ENCODE data around the gene SIRT2.

The SIRT2 gene

DNA sequence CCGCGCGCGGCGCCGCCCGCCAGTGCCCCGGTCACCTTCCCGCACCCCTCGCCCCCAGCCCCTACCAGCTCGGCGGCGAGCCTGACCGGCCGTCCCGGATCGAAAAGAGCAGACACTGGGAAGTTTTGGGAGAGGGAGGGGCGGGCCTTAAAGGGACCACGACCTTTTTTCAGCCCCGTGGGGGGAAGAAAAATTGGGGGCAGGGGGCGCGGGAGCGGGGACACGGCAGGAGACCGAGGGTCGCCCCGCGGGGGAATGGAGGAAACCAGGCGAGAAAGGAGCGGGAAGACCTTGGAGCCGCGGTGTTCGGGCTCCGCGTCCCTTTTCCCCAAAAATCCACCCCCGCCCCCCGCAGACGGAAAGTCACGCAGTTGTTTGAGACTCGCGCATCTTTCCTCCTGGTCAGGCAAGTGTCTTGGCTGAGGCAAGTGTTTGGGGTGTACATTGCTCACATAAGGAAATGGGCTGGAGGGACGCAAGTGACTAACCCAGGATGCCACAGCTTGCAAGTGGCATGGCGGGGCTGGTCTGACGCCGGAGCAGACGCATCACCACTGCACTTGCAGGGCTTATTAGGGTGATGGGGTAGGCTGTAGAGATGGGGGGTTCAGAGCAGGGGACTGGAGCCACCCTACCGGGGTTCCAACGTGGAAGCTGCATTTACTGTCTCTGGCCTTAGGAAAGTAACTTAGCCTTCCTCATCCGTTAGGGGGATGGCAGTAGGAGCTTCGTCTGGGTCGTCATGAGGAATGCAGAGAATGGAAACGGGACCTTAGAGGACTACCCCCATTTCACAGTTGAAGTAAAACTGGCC lies 47.0 kb downstream of the SIRT2 start:
- peak; percentile 69 for DNase-seq
- in situ Hi-C loops (cut with HindIII; ENCODE audit: low pct_ligation_motif_present, low pct_unique_long_range_greater_than_20kb, low sequenced_read_pairs), result no loop called here

DNA sequence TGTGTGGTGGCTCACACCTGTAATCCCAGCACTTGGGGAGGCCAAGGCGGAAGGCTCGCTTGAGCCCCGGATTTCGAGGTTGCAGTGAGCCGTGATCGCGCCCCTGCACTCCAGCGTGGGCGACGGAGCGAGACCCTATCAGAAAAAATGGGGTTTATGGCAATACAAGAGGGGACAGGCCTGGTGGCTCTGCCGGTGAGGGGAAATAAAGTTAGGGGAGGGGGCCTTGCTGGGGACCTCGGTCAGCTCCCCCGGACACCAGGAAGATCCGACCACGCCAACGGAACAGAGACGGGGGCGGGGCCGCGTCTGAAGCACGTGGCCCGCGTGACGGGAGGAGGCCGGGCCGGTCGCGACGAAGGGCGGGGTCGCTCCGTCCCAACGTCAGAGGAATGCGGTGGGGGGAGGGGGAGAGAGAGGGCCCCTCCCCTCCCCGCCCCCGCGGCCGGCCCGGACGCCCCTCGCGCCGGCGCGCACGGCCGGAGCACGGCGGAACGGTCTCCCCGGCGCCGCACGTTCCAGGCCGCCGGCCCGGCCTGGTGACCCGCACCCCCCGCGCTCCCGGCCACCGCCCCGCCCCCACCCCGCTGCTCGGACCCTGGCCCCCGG lies 47.7 kb downstream of the SIRT2 start:
- in situ Hi-C loops (cut with HindIII; ENCODE audit: low pct_ligation_motif_present, low pct_unique_long_range_greater_than_20kb, low sequenced_read_pairs), result no loop called here

DNA sequence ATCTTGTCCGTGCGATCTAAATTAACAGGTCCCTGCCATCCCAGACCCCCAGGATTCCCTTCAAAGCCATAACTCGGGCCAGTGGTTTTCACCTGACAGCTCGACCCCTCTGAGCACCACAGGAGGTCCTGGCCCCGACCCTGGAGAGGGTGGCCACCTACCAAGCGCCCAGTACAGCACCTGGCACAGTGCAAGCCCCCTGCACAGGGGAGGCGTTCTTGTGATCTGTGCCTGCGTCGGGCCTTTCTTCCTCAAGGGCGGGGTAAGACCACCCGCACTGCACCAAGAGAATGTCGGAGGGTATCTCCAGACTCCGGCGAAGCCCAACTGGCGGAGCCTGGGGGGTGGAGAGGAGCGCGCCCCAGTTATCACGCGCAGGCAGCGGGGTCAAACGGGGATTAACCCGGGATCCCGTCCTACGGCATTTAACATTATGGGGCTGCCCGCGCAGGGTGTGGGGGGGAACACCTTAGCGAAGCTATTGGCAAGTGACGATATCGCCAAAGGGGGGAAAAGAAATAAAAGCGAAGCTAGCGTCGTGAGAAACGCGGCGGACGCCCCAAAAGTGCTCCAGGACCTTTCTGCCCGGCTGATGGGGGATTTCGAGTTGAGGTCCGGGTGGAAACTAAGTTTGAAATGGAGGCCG lies 48.3 kb downstream of the SIRT2 start:
- no peak for DNase-seq
- in situ Hi-C loops (cut with HindIII; ENCODE audit: low pct_ligation_motif_present, low pct_unique_long_range_greater_than_20kb, low sequenced_read_pairs), result no loop called here

More for the DNA sequence above, 47.7 kb downstream of the SIRT2 start:
- peak; percentile 90 for DNase-seq

DNA sequence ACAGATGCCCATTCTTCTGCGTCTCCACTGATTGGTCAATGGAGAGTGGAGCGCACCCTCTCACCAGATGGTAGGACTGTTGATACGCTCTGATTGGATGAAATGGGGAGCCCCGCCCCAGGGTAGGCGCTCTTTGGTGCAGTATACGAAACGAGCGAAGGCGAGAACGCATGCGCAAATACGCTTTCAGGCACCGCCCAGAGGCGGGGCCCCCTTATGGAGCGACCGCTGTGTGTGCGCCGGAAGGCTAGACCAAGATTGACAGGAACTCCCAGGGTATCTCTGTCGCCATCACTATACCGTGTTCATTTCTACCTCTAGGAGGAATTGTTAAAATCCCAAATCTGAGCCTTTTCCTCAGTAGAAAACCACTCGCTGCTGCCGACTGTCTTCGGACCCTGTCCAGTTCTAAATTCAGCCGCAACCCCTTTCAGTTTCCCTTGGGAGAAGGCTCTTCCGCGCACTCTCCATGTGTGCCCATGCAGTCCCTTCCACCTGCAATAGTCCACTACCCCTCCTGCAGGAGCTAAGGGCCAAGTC lies 48.9 kb downstream of the SIRT2 start:
- peak; percentile 99 for DNase-seq
- in situ Hi-C loops (cut with HindIII; ENCODE audit: low pct_ligation_motif_present, low pct_unique_long_range_greater_than_20kb, low sequenced_read_pairs), result no loop called here

DNA sequence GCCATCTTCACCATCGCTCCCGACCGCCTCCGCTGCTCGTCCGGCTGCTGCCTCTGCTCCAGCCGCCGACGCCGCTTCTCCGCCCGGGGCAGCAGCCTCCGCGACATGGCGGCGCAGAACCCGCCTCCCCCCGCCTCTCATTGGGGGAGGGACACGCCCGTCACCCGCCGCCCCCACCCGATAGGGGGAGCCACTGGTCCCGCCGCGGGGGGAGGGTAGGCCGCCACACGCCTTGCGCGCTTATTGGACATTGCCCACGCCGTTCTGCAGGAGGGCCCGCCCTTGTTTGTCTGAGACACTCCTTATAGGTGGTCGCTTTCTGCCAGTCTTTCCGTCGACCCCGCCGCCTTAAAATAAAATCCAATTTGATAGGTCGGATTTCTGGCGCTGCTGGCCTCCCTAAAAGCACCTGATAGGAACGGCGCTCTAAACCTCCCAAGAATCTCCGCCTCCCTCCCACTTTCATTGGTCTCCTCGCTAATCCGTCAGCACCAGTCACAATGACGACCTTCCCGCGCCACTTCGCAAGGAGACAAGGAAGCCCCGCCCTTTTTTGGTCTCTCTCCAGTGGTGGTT lies 49.5 kb downstream of the SIRT2 start, which contains the start of gene HNRNPL:
HNRNPL (minus strand) TSS at position 127 of the 576 bp plus-strand sequence; CDS start at position 107, 20 bp downstream.
- no peak for DNase-seq
- in situ Hi-C loops (cut with HindIII; ENCODE audit: low pct_ligation_motif_present, low pct_unique_long_range_greater_than_20kb, low sequenced_read_pairs), result no loop called here

DNA sequence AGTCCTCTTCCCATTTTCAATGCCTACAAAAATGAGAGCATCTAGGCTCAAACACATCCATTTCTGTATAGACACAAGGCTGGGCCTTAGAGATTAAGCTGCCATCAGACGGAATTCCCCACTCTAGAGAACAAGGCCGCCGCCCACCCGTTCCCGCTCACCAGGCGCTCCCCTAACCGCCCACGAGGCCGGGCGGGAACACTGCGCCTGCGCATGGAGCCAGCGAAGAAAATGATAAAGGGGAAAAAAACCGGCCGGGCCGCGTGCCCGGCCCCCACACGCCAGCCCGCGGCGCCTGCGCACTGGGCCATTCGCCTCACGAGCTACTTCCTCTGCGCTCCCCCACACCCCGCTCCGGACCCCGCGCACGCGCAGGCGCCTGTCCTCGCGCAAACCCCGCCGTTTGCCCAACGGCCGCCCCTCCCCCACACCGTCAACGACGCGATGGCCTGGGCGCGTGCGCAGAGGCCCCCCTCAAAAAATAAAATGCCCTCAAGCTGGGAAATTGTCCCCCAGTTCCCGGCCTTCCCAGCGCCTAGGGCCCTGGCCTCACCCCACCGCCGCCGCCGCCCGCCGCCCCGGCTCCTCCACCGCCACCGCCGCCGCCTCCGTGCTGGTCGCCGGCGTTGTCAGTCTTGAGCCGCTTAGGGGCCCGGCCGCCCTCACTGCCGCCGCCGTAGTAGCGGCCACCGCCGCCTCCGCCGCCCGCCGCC lies 50.1 kb downstream of the SIRT2 start:
- DNase-seq, result peak; percentile 94
- in situ Hi-C loops (cut with HindIII; ENCODE audit: low pct_ligation_motif_present, low pct_unique_long_range_greater_than_20kb, low sequenced_read_pairs), result no loop called here

DNA sequence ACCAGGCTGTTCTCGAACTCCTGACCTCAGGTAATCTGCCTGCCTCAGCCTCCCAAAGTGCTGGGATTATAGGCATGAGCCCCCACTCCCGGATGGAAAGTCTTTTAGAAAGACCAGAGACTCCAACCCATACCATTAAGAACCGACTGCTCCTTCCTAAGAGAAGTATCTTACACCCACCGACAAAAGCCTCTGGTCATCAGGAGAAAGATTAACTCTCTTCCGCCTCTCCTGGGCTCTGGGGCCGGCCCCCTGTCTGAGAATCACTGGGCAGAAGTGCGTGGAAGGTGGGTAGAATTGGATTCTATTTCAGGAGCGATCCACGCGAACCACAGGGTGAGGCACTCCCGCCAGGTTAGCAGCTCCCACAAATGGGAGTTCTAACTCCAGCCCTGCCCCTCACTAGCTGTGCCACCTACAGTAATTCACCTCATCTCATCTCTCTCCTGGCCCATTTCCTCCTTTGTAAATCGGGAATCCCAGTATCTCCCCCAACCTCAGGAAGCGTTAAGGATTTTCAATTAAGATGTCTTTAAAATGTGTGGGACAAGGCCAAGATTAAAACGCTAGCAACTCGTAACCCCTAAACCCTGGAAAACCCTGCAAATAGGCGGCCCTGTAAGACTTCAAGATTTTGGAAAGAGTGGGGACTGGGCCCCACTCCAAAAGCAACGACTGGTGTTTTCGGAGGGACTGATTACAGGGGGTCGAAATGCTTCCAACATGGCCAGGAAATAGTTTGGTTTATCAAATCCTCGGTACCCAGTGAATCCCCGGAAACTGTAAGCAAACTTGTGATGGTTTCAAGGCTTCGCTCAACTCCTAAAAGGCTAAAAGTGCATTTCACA lies 50.9 kb downstream of the SIRT2 start:
- DNase-seq, result peak; percentile 18

DNA sequence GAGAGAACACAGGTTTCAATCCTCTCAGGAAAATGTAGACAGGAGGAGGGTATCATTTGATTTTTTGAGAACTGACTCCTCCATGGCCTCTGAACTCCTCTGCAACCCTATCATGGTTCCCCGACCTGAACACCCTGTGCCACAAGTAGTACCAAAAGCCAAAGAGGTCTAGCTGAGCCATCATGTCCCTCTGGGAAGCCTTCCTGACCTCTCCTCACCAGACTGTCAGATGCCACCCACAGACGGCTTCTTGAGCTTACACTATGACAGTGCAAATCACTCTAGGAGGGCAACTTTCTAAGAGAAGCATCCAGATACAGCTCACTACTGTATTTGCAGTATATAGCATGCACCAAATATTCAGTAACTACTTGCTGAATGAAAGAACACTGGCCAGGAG lies 53.3 kb downstream of the SIRT2 start:
- no peak for DNase-seq
- in situ Hi-C loops (cut with HindIII; ENCODE audit: low pct_ligation_motif_present, low pct_unique_long_range_greater_than_20kb, low sequenced_read_pairs), result no loop called here

More for the DNA sequence above, 50.9 kb downstream of the SIRT2 start:
- in situ Hi-C loops (cut with HindIII; ENCODE audit: low pct_ligation_motif_present, low pct_unique_long_range_greater_than_20kb, low sequenced_read_pairs), result no loop called here

DNA sequence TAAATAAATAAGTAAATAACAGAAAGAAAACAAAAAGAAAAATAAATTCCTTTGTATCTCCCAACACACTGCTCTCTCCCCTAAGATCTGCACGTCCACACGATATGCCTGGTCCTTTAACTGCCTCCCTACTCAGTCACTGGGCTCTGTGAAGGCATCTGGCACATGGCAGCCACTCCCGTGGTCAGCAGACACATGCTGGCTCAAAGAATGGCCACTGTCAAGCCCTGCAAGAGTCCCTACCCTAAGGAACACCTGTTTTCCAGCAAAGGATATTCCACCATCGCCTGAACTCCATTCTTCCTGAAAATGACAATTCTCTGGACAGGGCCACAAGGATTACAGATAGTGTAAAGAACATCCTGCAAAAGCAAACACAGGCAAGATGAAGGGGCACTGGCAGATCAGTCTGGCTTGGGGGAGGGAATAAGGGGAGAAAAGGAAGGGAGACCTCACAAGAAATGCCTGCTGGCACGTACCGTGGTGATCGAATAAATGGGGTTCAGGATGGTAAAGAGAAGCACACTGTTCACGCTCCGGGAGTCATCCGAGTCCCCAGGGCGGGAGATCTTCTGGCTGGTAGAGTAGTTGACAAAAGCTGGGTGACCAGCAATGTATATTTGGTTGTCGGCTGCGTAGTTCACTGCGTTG lies 53.9 kb downstream of the SIRT2 start:
- DNase-seq, result no peak
- in situ Hi-C loops (cut with HindIII; ENCODE audit: low pct_ligation_motif_present, low pct_unique_long_range_greater_than_20kb, low sequenced_read_pairs), result no loop called here

DNA sequence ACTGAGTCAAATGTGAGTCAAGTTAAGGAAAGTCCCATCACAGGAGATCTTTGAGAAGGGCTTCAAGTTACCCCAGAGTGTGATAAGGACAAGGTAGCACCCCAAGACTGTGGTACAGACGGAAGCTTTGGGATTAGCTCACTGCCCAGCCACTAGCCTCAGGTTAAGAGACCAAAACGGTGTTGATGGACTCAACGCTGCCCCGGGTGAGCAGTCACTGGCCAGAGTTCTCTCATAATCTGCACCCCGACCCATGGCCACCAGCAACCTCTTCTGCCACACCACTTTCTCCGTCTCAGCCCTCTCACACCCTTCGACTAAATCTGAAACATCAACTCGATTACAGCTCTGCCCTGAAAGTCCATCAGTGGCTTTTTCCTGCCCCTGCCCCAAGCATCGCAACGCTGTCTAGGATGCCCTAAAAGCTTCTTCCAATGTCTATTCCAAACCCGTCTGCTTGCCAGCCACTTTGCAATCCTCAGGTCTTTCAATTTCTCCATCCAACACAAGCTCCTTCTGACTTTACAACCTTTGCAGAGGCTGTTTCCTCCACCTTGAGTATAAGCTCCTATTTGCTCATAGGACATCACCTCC lies 55.2 kb downstream of the SIRT2 start:
- no peak for DNase-seq
- in situ Hi-C loops (cut with HindIII; ENCODE audit: low pct_ligation_motif_present, low pct_unique_long_range_greater_than_20kb, low sequenced_read_pairs), result no loop called here

DNA sequence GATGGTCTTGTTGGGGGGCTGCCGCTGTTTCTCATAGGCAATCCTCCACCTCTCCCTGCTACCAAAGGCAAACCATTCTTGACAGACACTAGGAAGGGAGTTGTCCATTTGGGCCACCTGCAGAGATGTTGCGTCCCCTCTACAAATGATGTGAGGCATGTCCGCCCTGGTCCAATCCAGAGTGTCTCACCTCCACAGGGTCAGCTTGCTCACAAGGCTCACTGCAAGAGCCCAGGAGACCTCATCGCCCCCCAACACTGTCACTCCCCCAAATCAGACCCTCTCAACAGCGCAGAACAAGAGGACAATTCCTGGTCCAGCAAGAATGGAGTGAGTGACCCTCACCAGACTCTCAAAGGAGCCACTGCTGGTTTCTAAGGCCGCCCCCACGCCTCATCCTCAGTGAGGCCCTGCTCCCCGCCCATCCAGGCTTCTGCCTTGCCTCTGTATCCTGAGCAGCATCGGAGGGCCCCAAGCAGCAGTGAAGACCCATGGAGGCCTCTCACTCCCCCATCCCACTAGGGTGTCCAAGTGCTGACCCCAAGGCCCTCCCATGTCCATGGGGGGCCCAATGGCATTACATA lies 56.2 kb downstream of the SIRT2 start:
- in situ Hi-C loops (cut with HindIII; ENCODE audit: low pct_ligation_motif_present, low pct_unique_long_range_greater_than_20kb, low sequenced_read_pairs), result no loop called here
- DNase-seq, result no peak

DNA sequence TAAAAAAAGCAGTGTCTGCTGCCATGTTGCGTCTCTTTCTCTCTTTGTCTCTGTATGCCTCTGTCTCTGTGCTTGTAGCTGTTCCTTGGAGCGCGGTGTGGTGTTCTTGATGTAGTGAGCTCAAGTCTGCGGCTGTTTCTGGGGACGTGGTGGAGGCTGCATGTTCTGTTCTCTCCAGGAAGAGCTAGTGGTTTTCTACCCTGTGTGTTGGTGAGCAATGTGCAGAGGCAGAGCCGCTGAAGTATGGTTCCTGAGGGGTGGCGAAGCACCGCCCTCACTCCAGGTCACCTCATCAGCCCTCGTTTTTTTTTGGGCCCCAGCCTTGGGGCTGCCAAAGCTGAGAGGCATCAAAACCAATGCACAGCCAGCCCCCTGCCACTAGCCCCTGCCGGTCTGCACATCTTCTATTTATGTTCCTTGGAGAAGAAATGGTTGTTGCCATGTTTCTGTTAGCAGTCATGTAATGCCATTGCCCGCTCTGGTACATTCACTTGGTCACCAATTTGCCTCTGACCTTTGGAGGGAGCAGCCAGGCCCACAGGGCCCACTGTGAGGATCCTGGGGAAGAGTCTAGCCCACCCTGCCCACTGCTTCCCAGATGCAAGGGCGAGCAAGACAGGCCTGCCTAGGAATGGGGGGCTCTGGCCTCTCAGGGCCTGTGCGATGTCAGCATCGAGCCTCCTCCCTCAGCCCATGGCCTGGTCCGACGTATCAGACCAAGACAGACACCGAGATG lies 56.8 kb downstream of the SIRT2 start:
- in situ Hi-C loops (cut with HindIII; ENCODE audit: low pct_ligation_motif_present, low pct_unique_long_range_greater_than_20kb, low sequenced_read_pairs), result no loop called here
- DNase-seq, result no peak

DNA sequence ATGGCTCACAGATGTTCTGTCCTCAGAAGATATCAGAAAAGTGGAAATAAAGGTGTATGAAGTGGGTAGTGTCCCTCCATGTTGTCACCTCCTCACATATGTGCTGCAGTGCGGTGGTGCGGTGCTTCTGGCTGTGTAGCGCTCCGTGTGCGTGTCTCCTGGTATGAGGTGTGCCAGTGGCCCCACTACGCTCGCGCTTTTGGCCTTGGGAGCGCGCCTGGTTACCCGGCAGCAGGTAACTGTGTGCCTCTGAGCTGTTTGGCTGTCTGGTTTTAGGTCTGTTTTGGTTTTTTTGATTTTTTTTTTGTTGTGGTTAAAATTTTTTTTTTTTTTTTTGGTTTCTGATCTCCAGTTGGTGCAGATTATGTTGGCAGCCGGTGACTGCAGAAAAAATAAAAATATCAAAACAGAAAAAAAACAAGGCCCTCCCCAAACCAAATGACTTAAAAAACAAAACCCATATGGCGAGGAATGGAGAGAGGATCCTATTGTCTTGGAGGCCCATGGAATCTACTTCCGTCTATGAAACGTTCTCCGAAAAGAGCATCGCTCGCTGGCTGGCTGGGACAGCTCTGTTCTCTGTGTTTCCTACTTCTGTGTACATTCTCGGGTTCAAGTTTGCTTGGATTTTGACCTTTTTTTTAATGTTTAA lies 57.5 kb downstream of the SIRT2 start:
- DNase-seq, result no peak
- in situ Hi-C loops (cut with HindIII; ENCODE audit: low pct_ligation_motif_present, low pct_unique_long_range_greater_than_20kb, low sequenced_read_pairs), result no loop called here

DNA sequence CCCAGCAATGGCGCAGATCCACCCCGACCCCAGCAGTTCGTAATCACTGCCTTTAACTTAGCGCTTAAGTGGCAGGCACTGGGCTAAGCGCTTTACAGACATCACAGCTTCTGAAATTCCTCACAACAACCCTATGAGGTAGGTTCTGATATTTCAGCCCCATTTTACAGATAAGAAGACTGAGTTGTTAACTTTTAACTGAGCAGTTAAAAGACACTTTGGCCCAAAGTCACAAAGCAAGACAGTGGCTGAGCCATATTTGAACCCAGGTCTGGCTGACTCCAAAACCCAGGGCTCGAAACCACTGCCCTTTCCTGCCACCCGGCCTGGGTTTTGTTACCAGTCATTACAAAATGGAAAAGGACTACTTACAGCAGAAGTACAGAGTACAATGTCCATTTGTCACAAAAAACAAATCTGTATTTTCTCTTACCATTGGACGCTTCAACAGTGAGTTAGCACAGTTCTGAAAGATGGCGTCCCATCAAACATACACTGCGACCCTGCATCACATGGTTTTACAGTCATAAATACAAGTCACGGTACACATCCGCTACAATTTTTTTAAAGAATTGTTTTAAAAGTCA lies 58.1 kb downstream of the SIRT2 start:
- in situ Hi-C loops (cut with HindIII; ENCODE audit: low pct_ligation_motif_present, low pct_unique_long_range_greater_than_20kb, low sequenced_read_pairs), result no loop called here
- DNase-seq, result no peak

DNA sequence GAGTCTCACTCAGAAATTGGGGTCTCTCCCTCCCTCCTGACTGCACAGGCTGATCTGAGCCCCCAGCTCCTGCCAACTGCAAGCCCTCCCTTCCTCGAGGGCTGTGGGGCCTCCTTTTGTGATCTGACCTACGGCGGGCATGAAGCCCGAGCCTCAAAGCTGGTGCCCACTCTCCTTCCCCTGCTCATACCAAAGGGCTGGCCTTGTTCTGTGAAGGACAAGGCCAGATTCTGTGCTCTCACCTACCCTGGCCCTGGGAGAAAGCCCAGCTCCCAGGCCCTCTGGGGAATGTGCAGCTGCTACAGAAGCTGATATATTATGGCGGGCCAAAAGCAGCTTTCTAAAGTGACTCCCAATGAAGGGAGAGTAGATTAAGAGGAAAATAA lies 58.8 kb downstream of the SIRT2 start:
- in situ Hi-C loops (cut with HindIII; ENCODE audit: low pct_ligation_motif_present, low pct_unique_long_range_greater_than_20kb, low sequenced_read_pairs), result no loop called here
- DNase-seq, result no peak

Measured in ACHN (cell line).